ENCODE data around the gene ZNF142. TPM values are rescaled to one million over a fixed set of nuclear protein-coding genes. Genes with fewer than 3 reads are reported as not detected.
A peak's percentile ranks its signal among the peaks of the same experiment; 100 is the strongest.

Gene ZNF142
- total and polyA plus RNA-seq, 9 of the 15 experiments (the other 6 are each of a cell fraction or from before 2014, with no cell fraction given): 0.50 to 26.1 (median 4.5) TPM

GRCh38 chr2:218671654-218672566, 12.5 kb upstream of the ZNF142 start, which contains the start of the genes RNF25 and STK36 (continued):
- TF ChIP-seq ZBTB11 (CRISPR knock-in tag; IDR thresholded peaks at IDR 0.05) (peak; percentile 77 to 96 (median 83); a peak in 5 of 6 replicates), ZFP36 (IDR thresholded peaks at IDR 0.05; ENCODE audit: low read depth, low read length, partially characterized antibody) (no peak), ZNF274 (IDR thresholded peaks at IDR 0.05; ENCODE audit: borderline replicate concordance, low read depth, low read length) (no peak), ZFX (CRISPR knock-in tag; IDR thresholded peaks at IDR 0.05) (peak; percentile 53), CHD1 (IDR thresholded peaks at IDR 0.05; ENCODE audit: low read length) (no peak), FOXJ3 (CRISPR knock-in tag; IDR thresholded peaks at IDR 0.05) (no peak), IFI16 (CRISPR knock-in tag; IDR thresholded peaks at IDR 0.05) (no peak), SP1 (CRISPR knock-in tag; IDR thresholded peaks at IDR 0.05) (no peak), HBP1 (CRISPR knock-in tag; IDR thresholded peaks at IDR 0.05) (no peak), TOE1 (IDR thresholded peaks at IDR 0.05; ENCODE audit: borderline replicate concordance) (no peak), TOE1 (CRISPR knock-in tag; IDR thresholded peaks at IDR 0.05; ENCODE audit: borderline replicate concordance, low read depth) (no peak), NR1H2 (CRISPR knock-in tag; IDR thresholded peaks at IDR 0.05) (no peak), NFIC (IDR thresholded peaks at IDR 0.05) (peak; percentile 35; the same call in 1 of the 2 replicates), POLR2A (conservative IDR thresholded peaks at IDR 0.05) (peak; percentile 88), RFX7 (CRISPR knock-in tag; IDR thresholded peaks at IDR 0.05) (no peak), THRA (IDR thresholded peaks at IDR 0.05) (no peak), RB1 (IDR thresholded peaks at IDR 0.05; ENCODE audit: low read depth) (no peak), TFAM (CRISPR knock-in tag; conservative IDR thresholded peaks at IDR 0.05) (no peak), CBX1 (IDR thresholded peaks at IDR 0.05; ENCODE audit: low read depth) (no peak; the same call in 1 of the 2 replicates), ELF1 (tag; IDR thresholded peaks at IDR 0.05) (peak; percentile 59; the same call in 1 of the 2 replicates), PHF20 (IDR thresholded peaks at IDR 0.05; ENCODE audit: partially characterized antibody) (peak; percentile 93), NFIX (CRISPR knock-in tag; IDR thresholded peaks at IDR 0.05; ENCODE audit: low read depth) (no peak), POLR2H (tag; IDR thresholded peaks at IDR 0.05; ENCODE audit: low read depth) (no peak)

Data from K562 (cell line).